Gastrocnemius medialis (tissue), 4 donors: ENCODE data around the gene DRAM2. TPM values are rescaled to one million over a fixed set of nuclear protein-coding genes. Genes with fewer than 3 reads are reported as not detected.

Experiments
- ATAC-seq, 2 donors: fragments of 150-250 bp; one replicate each; pipeline ENCODE4 v1.9.1; 2016
- DNase-seq, 2 donors: peaks; one replicate each; pipeline ENCODE4 v3.0.0-alpha.2; 2019
- H3K27ac ChIP-seq, 4 donors: fragments of 200-600 bp; sonication (generic); 1 replicate in 1 of 4; 2 replicates in 3 of 4; pipeline ENCODE4 v1.5.1; 2016 to 2018; ENCODE audit warnings: mild to moderate bottlenecking in 2 of 4, moderate library complexity in 1 of 4
- H3K27me3 ChIP-seq, 3 donors: fragments of 200-600 bp; sonication (generic) in 2 of 3; 1 replicate in 1 of 3; 2 replicates in 2 of 3; pipeline versions ENCODE4 v1.5.1 to v1.6.0; 2016 to 2019; ENCODE audit warnings: mild to moderate bottlenecking in 1 of 3, moderate library complexity in 1 of 3
- H3K36me3 ChIP-seq, 2 donors: fragments of 200-600 bp; sonication (generic) in 1 of 2; one replicate each; pipeline ENCODE4 v1.5.1; 2017 to 2018
- H3K4me1 ChIP-seq, 2 donors: fragments of 200-600 bp; sonication (generic) in 1 of 2; one replicate each; pipeline ENCODE4 v1.5.1; 2016 to 2017; ENCODE audit warnings: mild to moderate bottlenecking in 2 of 2
- H3K4me3 ChIP-seq, 4 donors: fragments of 200-600 bp; sonication (generic) in 3 of 4; 1 replicate in 1 of 4; 2 replicates in 3 of 4; pipeline ENCODE4 v1.5.1; 2016 to 2019; ENCODE audit warnings: mild to moderate bottlenecking in 2 of 4
- H3K9me3 ChIP-seq, 3 donors: fragments of 200-600 bp; sonication (generic) in 2 of 3; 1 replicate in 1 of 3; 2 replicates in 2 of 3; pipeline ENCODE4 v1.5.1; 2016 to 2019
- POLR2A ChIP-seq, 2 donors: fragments of 450-650 bp; IDR thresholded peaks; one replicate each; pipeline ENCODE4 v1.6.1; 2017; ENCODE audit warnings: antibody characterized with exemption in 2 of 2, mild to moderate bottlenecking in 2 of 2, moderate library complexity in 2 of 2
- in situ Hi-C, 4 donors: fragments of 200-750 bp; cut with MboI; loops; one replicate each; pipeline versions ENCODE4 v1.15.0 to v1.8.0; 2017; ENCODE audit warnings: low sequenced_read_pairs in 4 of 4
- intact Hi-C: fragments of 100-400 bp; cut with DNase I; formaldehyde crosslinking; loops from one replicate; pipeline ENCODE4 v1.15.1; 2023; ENCODE audit warnings: low total_unique reads
- total RNA-seq, 4 donors: library from RNA; depleted of rRNA; stranded (reverse); fragments of >200 nt; gene quantifications; one replicate each; pipeline versions ENCODE4 v1.1.0 to v1.2.3, GENCODE V29; 2016
- TF ChIP-seq, protein P1 (sequence below), 5 experiments: fragments of 450-650 bp in 3 of 5; fragments of 200-600 bp in 2 of 5; sonication (generic) in 2 of 5; IDR thresholded peaks in 4 of 5; conservative IDR thresholded peaks in 1 of 5; 1 replicate in 4 of 5; 2 replicates in 1 of 5; pipeline ENCODE4 v1.5.1; 2016 to 2019; ENCODE audit warnings: antibody characterized with exemption in 5 of 5, mild to moderate bottlenecking in 3 of 5, moderate library complexity in 3 of 5

Gene DRAM2
- total RNA-seq, 4 donors from 2014 or later: 28.9 to 47.1 (median 36.7) TPM

DNA sequence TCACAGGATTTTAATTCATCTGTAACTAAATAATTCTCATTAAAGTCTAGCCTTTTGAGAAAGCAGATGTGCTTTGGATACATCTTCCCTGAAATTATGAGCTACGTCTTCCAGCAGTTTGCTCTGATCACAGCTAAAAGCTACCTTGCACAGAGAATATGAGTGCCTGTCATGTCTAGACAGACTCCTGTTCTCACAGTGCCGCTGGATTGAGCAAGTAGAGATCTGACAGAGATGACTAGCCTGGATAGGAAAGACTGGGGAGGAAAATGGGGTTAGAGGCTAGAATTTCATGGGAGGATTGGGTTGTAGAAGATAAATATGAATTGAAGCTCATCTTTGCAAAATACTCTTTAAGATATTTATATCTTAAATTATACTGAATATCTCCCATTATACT lies 24.3 kb upstream of the DRAM2 start:
- H3K4me3 ChIP-seq: no peak overlapping the region
- H3K27ac ChIP-seq: no peak overlapping the region
- no peak for ATAC-seq
- peaks cover 0 to 36% of the 10 kb centered on the region in 2 donors for H3K36me3 ChIP-seq
- H3K4me1 ChIP-seq: no peaks in the 10 kb centered on the region
- TF ChIP-seq, protein P1, sequence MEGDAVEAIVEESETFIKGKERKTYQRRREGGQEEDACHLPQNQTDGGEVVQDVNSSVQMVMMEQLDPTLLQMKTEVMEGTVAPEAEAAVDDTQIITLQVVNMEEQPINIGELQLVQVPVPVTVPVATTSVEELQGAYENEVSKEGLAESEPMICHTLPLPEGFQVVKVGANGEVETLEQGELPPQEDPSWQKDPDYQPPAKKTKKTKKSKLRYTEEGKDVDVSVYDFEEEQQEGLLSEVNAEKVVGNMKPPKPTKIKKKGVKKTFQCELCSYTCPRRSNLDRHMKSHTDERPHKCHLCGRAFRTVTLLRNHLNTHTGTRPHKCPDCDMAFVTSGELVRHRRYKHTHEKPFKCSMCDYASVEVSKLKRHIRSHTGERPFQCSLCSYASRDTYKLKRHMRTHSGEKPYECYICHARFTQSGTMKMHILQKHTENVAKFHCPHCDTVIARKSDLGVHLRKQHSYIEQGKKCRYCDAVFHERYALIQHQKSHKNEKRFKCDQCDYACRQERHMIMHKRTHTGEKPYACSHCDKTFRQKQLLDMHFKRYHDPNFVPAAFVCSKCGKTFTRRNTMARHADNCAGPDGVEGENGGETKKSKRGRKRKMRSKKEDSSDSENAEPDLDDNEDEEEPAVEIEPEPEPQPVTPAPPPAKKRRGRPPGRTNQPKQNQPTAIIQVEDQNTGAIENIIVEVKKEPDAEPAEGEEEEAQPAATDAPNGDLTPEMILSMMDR (IDR thresholded peaks at IDR 0.05 in 4 of 5, conservative IDR thresholded peaks at IDR 0.05 in 1 of 5): no peak
- no peak for TF ChIP-seq POLR2A (IDR thresholded peaks at IDR 0.05)
- no peak for DNase-seq
- H3K27me3 ChIP-seq: no peaks in the 10 kb centered on the region
- H3K9me3 ChIP-seq: no peaks in the 10 kb centered on the region
- in situ Hi-C loops: no loop called here
- intact Hi-C loops: no loop called here

DNA sequence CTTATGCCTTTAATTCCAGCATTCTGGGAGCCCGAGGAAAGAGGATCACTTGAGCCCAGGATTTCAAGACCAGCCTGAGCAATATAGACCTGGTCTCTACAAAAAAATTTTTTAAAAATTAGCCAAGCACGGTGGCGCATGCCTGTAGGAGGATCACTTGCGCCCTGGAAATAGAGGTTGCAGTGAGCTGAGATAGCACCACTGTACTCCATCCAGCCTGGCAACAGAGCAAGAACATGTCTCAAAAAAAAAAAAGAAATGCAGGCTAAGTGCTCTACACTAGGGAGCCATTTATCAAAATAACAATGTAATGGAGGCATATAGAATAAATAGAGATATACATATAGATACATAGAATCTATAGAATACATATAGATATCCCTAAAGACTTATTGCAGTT lies 23.5 kb upstream of the DRAM2 start:
- no peak overlapping the region for H3K4me3 ChIP-seq
- ATAC-seq: no peak
- no peaks in the 10 kb centered on the region for H3K9me3 ChIP-seq
- no peak for DNase-seq
- TF ChIP-seq, protein P1 (IDR thresholded peaks at IDR 0.05 in 4 of 5, conservative IDR thresholded peaks at IDR 0.05 in 1 of 5): no peak
- TF ChIP-seq POLR2A (IDR thresholded peaks at IDR 0.05): no peak
- no peaks in the 10 kb centered on the region for H3K4me1 ChIP-seq
- H3K27me3 ChIP-seq: no peaks in the 10 kb centered on the region
- intact Hi-C loops (no loop called here), in situ Hi-C loops (no loop called here)
- peaks cover 0 to 28% of the 10 kb centered on the region in 2 donors for H3K36me3 ChIP-seq
- H3K27ac ChIP-seq: no peak overlapping the region

DNA sequence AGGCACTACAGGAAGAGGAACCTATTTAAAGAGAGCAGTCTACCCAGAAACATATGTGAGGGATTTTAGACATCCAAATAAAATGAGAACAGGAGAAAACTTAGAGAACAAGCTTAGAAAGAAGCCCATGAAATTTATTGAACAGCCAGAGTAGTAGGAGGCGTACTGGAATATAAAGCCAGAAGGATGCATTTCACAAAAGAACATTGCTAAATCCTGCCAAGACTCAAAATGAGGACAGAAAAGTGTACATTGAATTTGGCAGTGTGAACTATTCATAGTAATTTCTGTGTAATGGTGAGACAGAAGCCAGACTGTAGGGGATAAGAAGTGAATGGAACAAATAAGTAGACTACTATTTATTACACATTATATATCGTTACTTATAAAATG lies 22.6 kb upstream of the DRAM2 start:
- DNase-seq (no peak), ATAC-seq (no peak)
- Histone ChIP-seq H3K36me3 (peaks cover 0 to 21% of the 10 kb centered on the region in 2 donors), H3K4me1 (no peaks in the 10 kb centered on the region), H3K9me3 (no peaks in the 10 kb centered on the region), H3K27ac (no peak overlapping the region), H3K4me3 (no peak overlapping the region), H3K27me3 (no peaks in the 10 kb centered on the region)
- in situ Hi-C loops: no loop called here
- TF ChIP-seq POLR2A (IDR thresholded peaks at IDR 0.05): no peak
- TF ChIP-seq, protein P1 (IDR thresholded peaks at IDR 0.05 in 4 of 5, conservative IDR thresholded peaks at IDR 0.05 in 1 of 5): no peak
- intact Hi-C loops: no loop called here

- TF ChIP-seq, protein P1 (IDR thresholded peaks at IDR 0.05 in 4 of 5, conservative IDR thresholded peaks at IDR 0.05 in 1 of 5): no peak
- TF ChIP-seq POLR2A (IDR thresholded peaks at IDR 0.05): no peak
- Histone ChIP-seq H3K36me3 (peaks cover 0 to 21% of the 10 kb centered on the region in 2 donors), H3K4me1 (no peaks in the 10 kb centered on the region), H3K4me3 (no peak overlapping the region), H3K9me3 (no peaks in the 10 kb centered on the region), H3K27me3 (no peaks in the 10 kb centered on the region), H3K27ac (no peak overlapping the region)
- intact Hi-C loops: no loop called here
- DNase-seq: no peak
- ATAC-seq: no peak
- in situ Hi-C loops: no loop called here
Measured at GRCh38 chr1:111161843-111162487, 22.1 kb upstream of the DRAM2 start.

DNA sequence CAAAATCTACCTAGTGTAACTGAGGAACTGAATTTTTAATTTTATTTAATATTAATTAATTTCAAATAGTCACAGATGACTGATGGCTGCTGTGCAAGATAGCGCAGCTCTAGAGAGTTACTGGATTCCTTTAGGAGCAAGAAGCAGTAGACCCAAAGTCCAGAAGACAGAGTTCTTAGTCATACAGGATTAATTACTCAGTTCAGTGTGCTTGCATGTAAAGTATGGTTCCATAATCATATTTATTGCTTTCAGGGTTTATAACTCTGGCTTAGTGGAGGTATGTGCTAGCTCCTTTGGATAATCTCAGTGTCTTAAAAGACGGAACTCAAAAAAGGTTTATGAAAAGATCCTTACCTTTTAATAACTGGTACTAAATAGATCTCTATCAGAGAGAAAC lies 17.5 kb upstream of the DRAM2 start:
- no peak for TF ChIP-seq POLR2A (IDR thresholded peaks at IDR 0.05)
- TF ChIP-seq, protein P1 (IDR thresholded peaks at IDR 0.05 in 4 of 5, conservative IDR thresholded peaks at IDR 0.05 in 1 of 5): no peak
- intact Hi-C loops: no loop called here
- no peaks in the 10 kb centered on the region for H3K27me3 ChIP-seq
- no peak overlapping the region for H3K4me3 ChIP-seq
- no peaks in the 10 kb centered on the region for H3K4me1 ChIP-seq
- H3K9me3 ChIP-seq: no peaks in the 10 kb centered on the region
- in situ Hi-C loops: no loop called here
- ATAC-seq (no peak), DNase-seq (no peak)
- no peak overlapping the region for H3K27ac ChIP-seq
- H3K36me3 ChIP-seq: peaks cover 0 to 26% of the 10 kb centered on the region in 2 donors
